RWPE2 (cell line): ENCODE measurements around the gene ARHGEF28.

Source experiments
- ATAC-seq: fragments of 200-7000 bp; cut with Tn5 transposase; 3 replicates; pipeline ENCODE4 v1.9.1; 2021; ENCODE audit warnings: low read depth
- DNase-seq: peaks from one replicate; pipeline ENCODE4 v3.0.0-alpha.2; 2020; ENCODE audit warnings: low spot score
- H3K27ac ChIP-seq: fragments of 450-650 bp; 2 replicates; pipeline ENCODE4 v1.5.1; 2017; ENCODE audit warnings: mild to moderate bottlenecking; ENCODE audit not compliant: poor library complexity, severe bottlenecking
- H3K27me3 ChIP-seq: fragments of 250-450 bp; sonication (Bioruptor Pico); 2 replicates; pipeline ENCODE4 v1.5.1; 2021; ENCODE audit warnings: mild to moderate bottlenecking, moderate library complexity; ENCODE audit not compliant: insufficient read depth, poor library complexity, severe bottlenecking
- H3K36me3 ChIP-seq: fragments of 250-450 bp; sonication (Bioruptor Pico); 2 replicates; pipeline ENCODE4 v1.5.1; 2020; ENCODE audit warnings: low read depth, mild to moderate bottlenecking, moderate library complexity
- H3K4me1 ChIP-seq: fragments of 250-450 bp; sonication (Bioruptor Pico); 2 replicates; pipeline ENCODE4 v1.5.1; 2021; ENCODE audit warnings: mild to moderate bottlenecking, moderate library complexity; ENCODE audit not compliant: insufficient read depth, poor library complexity, severe bottlenecking
- H3K4me3 ChIP-seq: fragments of 250-450 bp; sonication (Bioruptor Pico); 2 replicates; pipeline ENCODE4 v1.5.1; 2021; ENCODE audit warnings: mild to moderate bottlenecking, moderate library complexity; ENCODE audit not compliant: severe bottlenecking
- H3K9me3 ChIP-seq: fragments of 250-450 bp; sonication (Bioruptor Pico); 2 replicates; pipeline ENCODE4 v1.5.1; 2021; ENCODE audit warnings: mild to moderate bottlenecking, moderate library complexity; ENCODE audit not compliant: severe bottlenecking
- CTCF ChIP-seq: fragments of 450-650 bp; IDR thresholded peaks from one replicate; pipeline ENCODE4 v1.5.1; 2017; ENCODE audit warnings: mild to moderate bottlenecking, moderate library complexity; ENCODE audit not compliant: poor library complexity, severe bottlenecking

Gene ARHGEF28

GRCh38 chr5:73973135-73973534, 347.1 kb downstream of the ARHGEF28 start:
- no peak overlapping the region for H3K4me3 ChIP-seq
- DNase-seq (no peak), ATAC-seq (no peak)
- H3K27ac ChIP-seq, result no peak overlapping the region
- no peaks in the 10 kb centered on the region for H3K36me3 ChIP-seq
- no peaks in the 10 kb centered on the region for H3K27me3 ChIP-seq
- TF ChIP-seq CTCF, result no peak
- no peaks in the 10 kb centered on the region for H3K4me1 ChIP-seq
- no peaks in the 10 kb centered on the region for H3K9me3 ChIP-seq

- no peaks in the 10 kb centered on the region for H3K4me1 ChIP-seq
- no peak for TF ChIP-seq CTCF
- DNase-seq (no peak), ATAC-seq (no peak)
- H3K27ac ChIP-seq, result no peak overlapping the region
- no peaks in the 10 kb centered on the region for H3K9me3 ChIP-seq
- no peaks in the 10 kb centered on the region for H3K36me3 ChIP-seq
- H3K4me3 ChIP-seq, result no peak overlapping the region
- H3K27me3 ChIP-seq, result no peaks in the 10 kb centered on the region
Observed at GRCh38 chr5:73974871-73975360, 348.9 kb downstream of the ARHGEF28 start.

- H3K27me3 ChIP-seq, result no peaks in the 10 kb centered on the region
- H3K36me3 ChIP-seq, result no peaks in the 10 kb centered on the region
- H3K9me3 ChIP-seq, result no peaks in the 10 kb centered on the region
- no peak overlapping the region for H3K27ac ChIP-seq
- no peak overlapping the region for H3K4me3 ChIP-seq
- H3K4me1 ChIP-seq, result no peaks in the 10 kb centered on the region
- DNase-seq (no peak), ATAC-seq (no peak)
- TF ChIP-seq CTCF, result no peak
Observed at GRCh38 chr5:73975845-73976244, 349.8 kb downstream of the ARHGEF28 start.

GRCh38 chr5:73977146-73977545, 351.1 kb downstream of the ARHGEF28 start:
- Histone ChIP-seq H3K4me3 (no peak overlapping the region), H3K4me1 (no peaks in the 10 kb centered on the region), H3K27ac (no peak overlapping the region), H3K9me3 (no peaks in the 10 kb centered on the region), H3K27me3 (no peaks in the 10 kb centered on the region), H3K36me3 (no peaks in the 10 kb centered on the region)
- ATAC-seq (no peak), DNase-seq (no peak)
- no peak for TF ChIP-seq CTCF

GRCh38 chr5:73979321-73979720, 353.3 kb downstream of the ARHGEF28 start:
- Histone ChIP-seq H3K27ac (no peak overlapping the region), H3K36me3 (no peaks in the 10 kb centered on the region), H3K27me3 (no peaks in the 10 kb centered on the region), H3K4me3 (no peak overlapping the region), H3K4me1 (peaks cover 4% of the 10 kb centered on the region), H3K9me3 (no peaks in the 10 kb centered on the region)
- no peak for ATAC-seq
- no peak for DNase-seq
- no peak for TF ChIP-seq CTCF
